NT2/D1 (cell line): ENCODE data around the gene BEGAIN.

Source experiments
- SUZ12 ChIP-seq: IDR thresholded peaks from 2 replicates; pipeline ENCODE4 v1.6.1; 2011; ENCODE audit not compliant: insufficient read length, insufficient read depth; ENCODE audit errors: extremely low read depth
- YY1 ChIP-seq: IDR thresholded peaks from 2 replicates; pipeline ENCODE4 v1.6.1; 2011; ENCODE audit not compliant: insufficient read length, insufficient read depth
- ZNF274 ChIP-seq: IDR thresholded peaks from 2 replicates; pipeline ENCODE4 v1.6.1; 2011; ENCODE audit warnings: mild to moderate bottlenecking, low read depth, low read length

- TF ChIP-seq YY1 (no peak), ZNF274 (no peak), SUZ12 (no peak)
Measured at GRCh38 chr14:100623557-100623956, 36.3 kb upstream of the BEGAIN start.
